Neuronal stem cell (in vitro differentiated cells): ENCODE measurements around the gene DPY19L3.

Source experiments
- DNase-seq: peaks from one replicate; pipeline ENCODE4 v3.0.0-alpha.2; 2013; ENCODE audit warnings: low spot score
- H2AFZ ChIP-seq: one replicate; pipeline ENCODE4 v1.6.1; 2013; ENCODE audit warnings: mild to moderate bottlenecking, low read length, inconsistent platforms
- H2AK5ac ChIP-seq: 2 replicates; pipeline ENCODE4 v1.6.1; 2013; ENCODE audit warnings: low read depth, mild to moderate bottlenecking, inconsistent platforms, low read length, moderate library complexity, mixed read lengths
- H2BK120ac ChIP-seq: 2 replicates; pipeline ENCODE4 v1.6.1; 2013; ENCODE audit warnings: low read depth, mild to moderate bottlenecking, inconsistent platforms, low read length, moderate library complexity, mixed read lengths
- H2BK12ac ChIP-seq: one replicate; pipeline ENCODE4 v1.6.1; 2013; ENCODE audit warnings: low read length, inconsistent platforms
- H2BK15ac ChIP-seq: 2 replicates; pipeline ENCODE4 v1.6.1; 2013; ENCODE audit warnings: mild to moderate bottlenecking, low read length, inconsistent platforms, mixed read lengths
- H2BK5ac ChIP-seq: one replicate; pipeline ENCODE4 v1.6.1; 2013; ENCODE audit warnings: inconsistent platforms, mild to moderate bottlenecking, low read length, moderate library complexity
- H3K14ac ChIP-seq: one replicate; pipeline ENCODE4 v1.6.1; 2013; ENCODE audit warnings: low read length, inconsistent platforms
- H3K18ac ChIP-seq: 2 replicates; pipeline ENCODE4 v1.6.1; 2013; ENCODE audit warnings: low read length, inconsistent platforms
- H3K23ac ChIP-seq: 2 replicates; pipeline ENCODE4 v1.6.1; 2013; ENCODE audit warnings: low read depth, mild to moderate bottlenecking, mixed read lengths, low read length, inconsistent platforms; ENCODE audit not compliant: poor library complexity
- H3K27ac ChIP-seq: replicated peaks from 3 replicates; pipeline ENCODE4 v1.5.1; 2013; ENCODE audit warnings: low read length, inconsistent platforms
- H3K27me3 ChIP-seq, 3 experiments: 2 replicates each; pipeline ENCODE4 v1.6.1; 2013; ENCODE audit warnings: low read length in 3 of 3, mild to moderate bottlenecking in 2 of 3, inconsistent platforms in 1 of 3, low read depth in 1 of 3, mixed read lengths in 1 of 3, moderate library complexity in 1 of 3; ENCODE audit not compliant: control insufficient read depth in 3 of 3, insufficient read depth in 3 of 3
- H3K36me3 ChIP-seq, 2 donors: replicated peaks in 1 of 2; 2 replicates each; pipeline ENCODE4 v1.6.1; 2013; ENCODE audit warnings: low read length in 2 of 2; ENCODE audit not compliant: control insufficient read depth in 2 of 2, insufficient read depth in 2 of 2
- H3K4ac ChIP-seq: 2 replicates; pipeline ENCODE4 v1.6.1; 2013; ENCODE audit warnings: inconsistent platforms, mild to moderate bottlenecking, low read length, moderate library complexity
- H3K4me1 ChIP-seq, 2 donors: 1 replicate in 1 of 2; 2 replicates in 1 of 2; pipeline ENCODE4 v1.6.1; 2013; ENCODE audit warnings: low read length in 2 of 2, low read depth in 1 of 2; ENCODE audit not compliant: control insufficient read depth in 2 of 2, insufficient read depth in 1 of 2
- H3K4me2 ChIP-seq: one replicate; pipeline ENCODE4 v1.6.1; 2013; ENCODE audit warnings: mild to moderate bottlenecking, low read length, inconsistent platforms; ENCODE audit not compliant: insufficient read depth, poor library complexity, severe bottlenecking
- H3K4me3 ChIP-seq, 2 donors: 2 replicates each; pipeline ENCODE4 v1.5.1; 2013; ENCODE audit warnings: low read length in 2 of 2, mild to moderate bottlenecking in 2 of 2, inconsistent platforms in 1 of 2, moderate library complexity in 1 of 2
- H3K79me1 ChIP-seq: one replicate; pipeline ENCODE4 v1.6.1; 2013; ENCODE audit warnings: low read depth, mild to moderate bottlenecking, inconsistent platforms, low read length, moderate library complexity
- H3K9ac ChIP-seq: one replicate; pipeline ENCODE4 v1.6.1; 2013; ENCODE audit warnings: mild to moderate bottlenecking, low read depth, low read length, inconsistent platforms; ENCODE audit not compliant: poor library complexity
- H3K9me3 ChIP-seq, 2 donors: replicated peaks in 1 of 2; 2 replicates each; pipeline versions ENCODE3 to v1.6.1; 2013; ENCODE audit warnings: low read length in 2 of 2, mild to moderate bottlenecking in 2 of 2, inconsistent platforms in 1 of 2, low read depth in 1 of 2, mixed read lengths in 1 of 2, moderate library complexity in 1 of 2; ENCODE audit not compliant: control insufficient read depth in 2 of 2, insufficient read depth in 1 of 2
- H4K8ac ChIP-seq: one replicate; pipeline ENCODE4 v1.6.1; 2013; ENCODE audit warnings: low read depth, mild to moderate bottlenecking, inconsistent platforms, low read length, moderate library complexity
- H4K91ac ChIP-seq: one replicate; pipeline ENCODE4 v1.6.1; 2013; ENCODE audit warnings: low read length, low read depth, mild to moderate bottlenecking, inconsistent platforms; ENCODE audit not compliant: poor library complexity
- WGBS, 2 donors: extraction: QIAGEN DNeasy Blood & Tissue Kit; methylation state at CpG; one replicate each; pipeline ENCODE4 v1.1.7; 2013; ENCODE audit warnings: missing lambda C conversion rate in 2 of 2, mixed read lengths in 1 of 2; ENCODE audit not compliant: insufficient read length in 2 of 2, insufficient replicate concordance in 1 of 2; ENCODE audit errors: extremely low coverage in 2 of 2; 5-methylcytosine and 5-hydroxymethylcytosine counted together

Gene DPY19L3

GRCh38 chr19:32475141-32476031, 69.8 kb downstream of the DPY19L3 start:
- Histone ChIP-seq H3K14ac (no peak overlapping the region), H2AFZ (no peak overlapping the region), H2BK120ac (no peak overlapping the region), H2AK5ac (no peak overlapping the region), H3K23ac (no peak overlapping the region), H3K4me3 (no peak overlapping the region), H3K27me3 (no peaks in the 10 kb centered on the region), H2BK5ac (no peak overlapping the region), H3K18ac (no peak overlapping the region), H3K4me1 (peaks cover 2 to 7% of the 10 kb centered on the region in 2 donors), H4K8ac (no peak overlapping the region), H2BK12ac (no peak overlapping the region), H3K36me3 (peaks cover 18 to 81% of the 10 kb centered on the region in 2 donors), H3K4ac (no peak overlapping the region), H3K9ac (no peak overlapping the region), H3K9me3 (peaks cover 0 to 2% of the 10 kb centered on the region in 2 donors), H3K79me1 (no peaks in the 10 kb centered on the region), H2BK15ac (no peak overlapping the region), H3K27ac (no peak overlapping the region), H4K91ac (no peak overlapping the region), H3K4me2 (no peak overlapping the region)
- DNase-seq = no peak
- no CpG with 5 or more reads among the region's 11 CpGs for WGBS, 2 donors

GRCh38 chr19:32476032-32476350, 70.4 kb downstream of the DPY19L3 start:
- no peak overlapping the region for H3K14ac ChIP-seq
- H2BK15ac ChIP-seq = no peak overlapping the region
- no peak overlapping the region for H2AK5ac ChIP-seq
- no peak overlapping the region for H3K4ac ChIP-seq
- no peak for DNase-seq
- H3K27ac ChIP-seq = no peak overlapping the region
- no peak overlapping the region for H2BK120ac ChIP-seq
- no peak overlapping the region for H2BK12ac ChIP-seq
- WGBS, 2 donors = no CpG with 5 or more reads among the region's 4 CpGs
- no peaks in the 10 kb centered on the region for H3K27me3 ChIP-seq
- H3K79me1 ChIP-seq = no peaks in the 10 kb centered on the region
- no peak overlapping the region for H3K23ac ChIP-seq
- H3K36me3 ChIP-seq = peaks cover 23 to 81% of the 10 kb centered on the region in 2 donors
- H3K9ac ChIP-seq = no peak overlapping the region
- H3K4me2 ChIP-seq = no peak overlapping the region
- H3K4me3 ChIP-seq = no peak overlapping the region
- H2AFZ ChIP-seq = no peak overlapping the region
- peaks cover 2 to 7% of the 10 kb centered on the region in 2 donors for H3K4me1 ChIP-seq
- H3K18ac ChIP-seq = no peak overlapping the region
- peaks cover 0 to 2% of the 10 kb centered on the region in 2 donors for H3K9me3 ChIP-seq
- no peak overlapping the region for H4K91ac ChIP-seq
- H4K8ac ChIP-seq = no peak overlapping the region
- no peak overlapping the region for H2BK5ac ChIP-seq

- Histone ChIP-seq H2BK5ac (peak overlapping the region; percentile 18), H2AK5ac (no peak overlapping the region), H3K36me3 (peaks cover 36 to 90% of the 10 kb centered on the region in 2 donors), H3K4me3 (no peak overlapping the region), H3K23ac (no peak overlapping the region), H3K79me1 (no peaks in the 10 kb centered on the region), H3K18ac (no peak overlapping the region), H4K8ac (no peak overlapping the region), H3K9ac (no peak overlapping the region), H3K4me1 (peaks cover 0 to 7% of the 10 kb centered on the region in 2 donors), H4K91ac (no peak overlapping the region), H2AFZ (no peak overlapping the region), H2BK15ac (no peak overlapping the region), H3K4me2 (no peak overlapping the region), H3K27ac (no peak overlapping the region), H3K27me3 (no peaks in the 10 kb centered on the region), H2BK120ac (no peak overlapping the region), H3K9me3 (peaks cover 2 to 3% of the 10 kb centered on the region in 2 donors), H3K4ac (no peak overlapping the region), H2BK12ac (no peak overlapping the region), H3K14ac (no peak overlapping the region)
- DNase-seq = no peak
- no CpG with 5 or more reads among the region's 13 CpGs for WGBS, 2 donors
Measured at GRCh38 chr19:32480321-32480720, 74.8 kb downstream of the DPY19L3 start.

GRCh38 chr19:32483574-32483973, 78.0 kb downstream of the DPY19L3 start:
- Histone ChIP-seq H2BK120ac (no peak overlapping the region), H3K36me3 (peaks cover 34 to 95% of the 10 kb centered on the region in 2 donors), H3K14ac (no peak overlapping the region), H3K9ac (no peak overlapping the region), H3K4me1 (no peaks in the 10 kb centered on the region), H3K27me3 (no peaks in the 10 kb centered on the region), H2AK5ac (no peak overlapping the region), H2BK5ac (no peak overlapping the region), H4K8ac (no peak overlapping the region), H3K23ac (no peak overlapping the region), H3K4me3 (no peak overlapping the region), H3K4ac (no peak overlapping the region), H3K18ac (no peak overlapping the region), H3K27ac (no peak overlapping the region), H3K4me2 (no peak overlapping the region), H2AFZ (no peak overlapping the region), H3K9me3 (peaks cover 5 to 20% of the 10 kb centered on the region in 2 donors), H2BK15ac (no peak overlapping the region), H3K79me1 (no peaks in the 10 kb centered on the region), H2BK12ac (no peak overlapping the region), H4K91ac (no peak overlapping the region)
- WGBS, 2 donors = no CpG with 5 or more reads among the region's 4 CpGs
- no peak for DNase-seq
